HG02884 (cell line): ENCODE data around the gene CDK18.

Source experiments
- ATAC-seq: cut with Tn5 transposase; IDR thresholded peaks from one replicate; pipeline ENCODE4 v1.9.1; 2021; ENCODE audit warnings: mild to moderate bottlenecking, moderate library complexity; ENCODE audit not compliant: unreplicated experiment

CDK18 gene

DNA sequence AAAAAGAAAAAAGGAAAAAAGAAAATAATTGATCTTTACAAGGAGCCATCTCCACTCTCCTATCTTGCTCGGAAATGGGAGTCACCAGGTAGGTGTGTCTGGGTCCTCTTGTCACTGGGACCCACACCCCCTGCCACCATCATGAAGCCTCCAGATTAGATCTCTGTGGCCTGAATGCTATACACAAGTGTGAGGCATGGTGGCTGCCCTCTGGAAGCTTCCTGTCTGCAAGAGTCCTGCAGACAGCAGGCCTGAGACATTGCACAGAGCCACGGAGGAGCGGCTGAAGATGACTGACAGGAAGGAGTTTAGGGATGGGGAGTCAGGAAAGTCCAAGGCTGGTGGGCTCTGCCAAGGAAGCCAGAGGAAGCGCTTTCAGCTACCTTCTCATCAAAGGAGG lies 16.2 kb downstream of the CDK18 start:
- no peak for ATAC-seq

DNA sequence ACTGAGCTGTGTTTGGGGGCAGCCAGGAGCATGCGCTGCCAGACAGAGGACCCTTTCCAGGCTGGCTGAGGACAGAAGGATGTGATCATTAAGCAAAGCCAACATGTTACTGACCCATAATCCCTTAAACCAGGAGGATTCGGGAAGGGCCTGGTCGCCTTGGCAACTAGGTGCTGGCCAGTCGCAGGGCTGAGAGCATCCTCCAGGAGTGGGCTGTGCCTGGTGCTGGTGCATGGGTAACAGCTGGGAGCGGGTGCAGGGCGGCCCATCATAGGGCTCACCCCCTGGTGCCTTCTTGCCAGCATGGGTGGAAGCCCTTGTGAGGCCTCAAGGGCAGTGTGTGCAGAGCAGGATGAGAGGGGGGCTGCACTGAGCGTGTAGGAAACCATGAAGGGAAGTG lies 17.2 kb downstream of the CDK18 start:
- ATAC-seq, result no peak

DNA sequence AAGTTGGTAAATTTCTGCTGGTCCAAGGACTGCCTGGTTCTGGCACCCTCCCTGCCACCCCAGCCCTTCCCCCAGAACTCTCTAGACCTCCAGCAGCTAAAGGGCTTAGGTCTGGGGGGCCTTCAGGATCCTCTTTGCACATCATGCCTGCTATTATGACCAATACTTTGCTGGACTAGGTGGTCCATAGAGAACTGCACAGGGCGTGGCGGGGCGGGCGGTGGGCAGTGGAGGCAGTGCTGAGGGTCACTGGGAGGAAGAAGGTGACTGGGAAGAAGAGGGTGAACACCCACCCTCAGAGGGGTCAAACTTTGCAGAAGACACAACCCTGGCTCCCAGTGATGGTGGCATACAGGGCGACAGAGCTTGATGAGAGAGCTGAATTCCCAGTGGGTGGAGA lies 18.2 kb downstream of the CDK18 start:
- no peak for ATAC-seq

DNA sequence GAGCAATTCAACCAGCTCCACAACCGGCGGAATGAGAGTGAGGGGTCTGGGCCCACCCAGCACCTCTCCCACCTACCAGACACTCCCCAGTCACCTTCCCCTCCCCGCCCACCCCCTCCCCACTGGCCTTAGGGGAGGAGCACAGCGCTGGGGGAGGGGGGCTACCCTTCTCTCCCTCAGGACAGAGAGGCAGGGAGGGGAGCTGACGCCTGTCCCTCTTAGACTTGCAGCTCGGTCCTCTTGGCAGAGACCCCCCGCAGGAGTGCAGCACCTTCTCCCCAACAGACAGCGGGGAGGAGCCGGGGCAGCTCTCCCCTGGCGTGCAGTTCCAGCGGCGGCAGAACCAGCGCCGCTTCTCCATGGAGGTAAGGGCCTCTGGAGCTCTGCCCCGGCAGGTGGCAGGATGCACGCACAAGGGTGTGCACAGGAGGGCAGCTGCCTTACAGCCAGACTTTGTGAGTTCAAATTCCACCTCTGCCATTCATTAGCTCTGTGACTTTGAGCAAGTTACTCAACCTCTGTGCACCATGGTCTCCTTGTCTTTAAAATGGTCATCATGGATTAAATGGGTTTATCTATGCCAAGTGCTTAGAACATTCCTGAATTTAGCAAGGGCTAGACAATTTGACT lies 18.9 kb downstream of the CDK18 start:
- ATAC-seq, result no peak

DNA sequence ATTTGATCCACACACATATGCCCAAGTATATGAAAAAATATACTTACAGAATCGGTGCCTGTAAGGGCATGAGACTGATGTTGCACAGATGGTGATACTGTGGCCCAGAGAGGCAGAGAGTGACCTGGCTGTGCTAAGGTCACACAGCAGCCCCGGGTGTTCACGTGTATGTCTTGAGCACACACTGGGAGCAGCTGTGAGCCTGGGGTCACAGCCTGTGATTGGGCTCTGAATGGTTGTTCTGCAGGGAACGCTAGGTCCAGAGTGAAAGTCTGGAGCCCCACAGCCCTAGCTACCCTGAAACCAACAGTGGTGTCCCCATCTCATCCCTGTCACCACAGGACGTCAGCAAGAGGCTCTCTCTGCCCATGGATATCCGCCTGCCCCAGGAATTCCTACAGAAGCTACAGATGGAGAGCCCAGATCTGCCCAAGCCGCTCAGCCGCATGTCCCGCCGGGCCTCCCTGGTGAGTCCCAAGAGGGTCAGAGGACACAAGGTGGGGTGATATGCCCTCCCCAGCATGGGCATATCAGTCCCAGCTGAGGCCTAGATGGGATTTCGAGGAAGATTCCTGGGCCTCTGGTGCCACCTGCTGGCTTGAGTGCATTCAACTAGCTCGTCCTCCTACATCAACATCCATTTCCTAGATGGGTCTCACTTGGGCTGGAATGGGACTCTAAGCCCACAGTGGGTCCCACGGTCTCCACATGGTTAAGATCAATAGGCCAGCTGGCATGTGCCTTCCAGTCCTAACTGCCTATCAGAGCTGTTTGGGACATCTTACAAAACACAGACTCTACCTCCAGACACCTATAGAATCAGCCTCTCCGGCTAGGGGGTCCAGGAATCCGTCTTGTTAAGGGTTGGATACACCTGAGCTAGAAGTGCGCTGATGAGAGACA lies 19.7 kb downstream of the CDK18 start:
- no peak for ATAC-seq

DNA sequence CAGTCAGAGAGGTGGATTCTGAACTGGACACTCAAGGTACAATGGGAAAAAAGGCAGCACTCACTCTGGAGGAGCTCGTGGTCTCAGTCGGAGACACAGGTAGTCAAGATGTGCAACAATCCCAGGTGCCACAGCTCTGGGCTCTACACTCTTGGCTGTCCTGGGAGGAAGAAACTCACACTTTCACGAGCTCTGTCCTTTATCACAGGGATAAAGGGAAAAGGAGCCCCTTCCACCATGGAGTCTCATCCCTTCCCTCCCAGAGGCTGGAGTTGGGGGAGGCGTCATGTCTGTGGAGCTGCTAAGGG lies 20.3 kb downstream of the CDK18 start:
- ATAC-seq, result no peak

DNA sequence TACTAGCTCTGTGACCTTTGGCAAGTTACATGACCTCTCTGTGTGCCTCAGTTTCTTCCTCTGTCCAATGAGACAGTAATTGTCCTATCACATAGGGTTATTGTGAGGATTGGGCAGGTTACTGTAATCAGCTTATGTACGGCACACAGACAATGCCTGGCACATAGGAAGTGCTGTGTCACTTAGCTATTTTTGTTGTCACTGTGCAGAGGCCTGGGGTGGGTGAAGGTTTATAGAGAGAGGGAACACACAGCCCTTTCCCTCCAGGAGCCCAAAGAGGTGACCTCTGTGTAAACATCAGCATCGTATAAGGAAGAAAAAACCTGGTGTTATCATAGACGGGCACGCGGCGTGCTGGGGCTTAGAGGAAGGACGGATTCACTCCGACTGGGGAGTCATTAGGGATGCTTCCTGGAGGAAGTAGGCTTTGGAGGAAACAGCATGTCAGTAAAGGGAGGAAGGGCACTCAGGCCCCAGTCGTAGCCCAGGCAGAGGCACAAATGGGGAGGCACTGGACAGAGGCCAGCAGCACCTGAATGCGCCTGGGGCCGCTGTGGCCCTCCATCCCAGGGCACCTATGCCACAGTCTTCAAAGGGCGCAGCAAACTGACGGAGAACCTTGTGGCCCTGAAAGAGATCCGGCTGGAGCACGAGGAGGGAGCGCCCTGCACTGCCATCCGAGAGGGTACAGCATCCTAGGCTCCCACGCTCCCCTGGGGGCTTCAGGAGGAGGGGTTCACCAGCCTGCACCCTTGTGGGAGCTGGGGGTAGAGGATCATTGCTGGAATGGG lies 21.2 kb downstream of the CDK18 start:
- no peak for ATAC-seq

DNA sequence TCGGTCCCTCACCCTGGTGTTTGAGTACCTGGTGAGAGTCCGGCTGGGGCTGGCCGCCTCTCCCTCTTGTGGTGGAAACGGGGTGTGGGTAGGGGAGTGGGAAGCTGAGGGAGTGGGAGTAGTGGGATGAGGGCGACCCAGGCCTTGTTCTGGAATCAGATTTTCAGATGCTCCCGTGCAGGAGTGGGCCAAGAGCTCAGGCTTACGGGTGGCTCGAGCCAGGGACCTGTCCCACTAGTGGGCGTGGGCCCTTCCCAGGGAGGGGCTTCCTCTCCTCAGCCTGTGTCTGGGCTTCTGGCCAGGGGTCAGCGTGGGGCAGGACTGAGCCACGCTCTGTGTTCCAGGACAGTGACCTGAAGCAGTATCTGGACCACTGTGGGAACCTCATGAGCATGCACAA lies 22.0 kb downstream of the CDK18 start:
- ATAC-seq, result no peak

DNA sequence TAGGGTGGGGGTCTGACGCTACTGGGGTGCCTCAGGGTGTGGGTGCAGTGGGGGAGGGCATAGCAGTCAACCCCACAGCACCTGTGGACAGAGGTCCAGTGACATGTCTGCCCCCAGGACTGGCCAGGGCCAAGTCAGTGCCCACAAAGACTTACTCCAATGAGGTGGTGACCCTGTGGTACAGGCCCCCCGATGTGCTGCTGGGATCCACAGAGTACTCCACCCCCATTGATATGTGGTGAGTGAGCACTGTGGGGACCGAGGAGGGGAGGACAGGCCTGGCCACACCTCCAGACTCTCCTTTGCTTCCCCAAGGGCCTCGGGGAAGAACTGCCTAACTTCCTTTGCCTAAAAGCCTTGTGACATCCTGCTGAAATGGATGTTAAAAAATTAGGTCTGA lies 23.5 kb downstream of the CDK18 start:
- ATAC-seq, result no peak

DNA sequence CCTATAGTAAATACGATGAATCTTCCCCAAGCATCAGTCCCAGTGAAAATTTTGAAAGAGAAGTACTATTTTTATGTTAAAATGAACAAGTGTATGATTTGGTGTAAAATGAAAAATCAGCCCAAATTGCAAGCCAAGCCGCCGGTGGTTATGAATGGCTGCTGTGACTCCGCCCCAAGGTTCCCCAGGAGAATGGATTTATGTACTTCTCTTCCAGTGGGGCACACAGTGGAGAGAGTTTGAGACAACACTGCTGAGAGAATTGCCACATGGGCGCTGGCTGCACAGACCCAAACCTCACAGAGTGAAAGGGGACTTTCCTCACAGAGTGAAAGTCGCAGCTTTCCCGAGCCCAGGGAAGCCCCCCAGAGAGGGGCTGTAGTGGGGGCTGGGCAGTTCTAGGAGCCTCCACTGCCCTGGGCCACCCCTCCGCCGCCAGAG lies 24.0 kb downstream of the CDK18 start:
- no peak for ATAC-seq

DNA sequence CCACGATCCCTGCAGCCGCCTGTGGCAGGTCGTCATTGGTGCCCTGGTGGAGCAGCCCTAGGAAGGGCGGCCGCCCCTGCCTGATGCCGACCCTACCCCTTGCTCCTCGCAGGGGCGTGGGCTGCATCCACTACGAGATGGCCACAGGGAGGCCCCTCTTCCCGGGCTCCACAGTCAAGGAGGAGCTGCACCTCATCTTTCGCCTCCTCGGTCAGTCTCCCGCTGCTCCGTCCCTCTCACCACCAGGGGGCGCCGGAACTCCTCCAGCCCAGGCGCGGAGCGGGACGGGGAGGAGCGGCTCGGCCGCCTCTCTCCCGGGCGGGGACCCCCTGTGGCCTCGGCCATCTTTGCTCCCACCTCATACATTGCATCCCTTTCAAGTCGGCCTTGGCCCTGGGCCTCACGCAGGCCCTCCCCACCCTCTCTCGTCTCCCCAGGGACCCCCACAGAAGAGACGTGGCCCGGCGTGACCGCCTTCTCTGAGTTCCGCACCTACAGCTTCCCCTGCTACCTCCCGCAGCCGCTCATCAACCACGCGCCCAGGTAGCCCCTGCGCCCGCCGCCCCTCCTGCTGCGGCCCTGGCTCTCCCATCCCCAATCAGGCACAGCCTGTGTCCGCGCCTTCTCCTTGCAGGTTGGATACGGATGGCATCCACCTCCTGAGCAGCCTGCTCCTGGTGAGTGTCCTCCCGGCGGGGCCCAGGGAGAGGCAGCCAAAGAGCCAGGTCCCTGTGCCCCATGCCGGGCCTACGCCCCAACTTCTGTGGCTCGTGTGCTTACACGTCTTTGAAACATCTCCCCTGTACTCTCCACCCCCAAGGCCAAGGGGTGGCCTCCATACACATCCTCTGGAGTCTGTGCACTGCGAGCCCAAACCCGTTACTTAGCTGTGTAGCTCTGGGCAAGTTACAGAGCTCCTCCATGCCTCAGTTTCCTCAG lies 24.7 kb downstream of the CDK18 start:
- ATAC-seq, result no peak

DNA sequence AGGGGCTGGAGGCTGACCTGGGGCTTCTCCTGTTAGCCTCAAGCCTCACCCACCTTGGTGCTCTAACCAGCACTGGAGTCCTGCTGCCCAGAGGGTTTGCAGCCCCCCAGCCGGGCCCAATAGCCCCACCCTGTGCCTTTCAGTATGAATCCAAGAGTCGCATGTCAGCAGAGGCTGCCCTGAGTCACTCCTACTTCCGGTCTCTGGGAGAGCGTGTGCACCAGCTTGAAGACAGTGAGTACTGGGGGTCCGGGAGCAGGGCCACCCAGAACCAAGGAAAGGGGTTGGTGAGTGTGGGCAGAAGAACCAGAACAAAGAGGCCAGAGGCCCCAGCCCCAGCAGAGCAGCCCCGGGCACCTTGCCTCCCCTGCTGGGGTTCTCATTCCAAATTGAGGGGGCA lies 25.6 kb downstream of the CDK18 start:
- no peak for ATAC-seq

DNA sequence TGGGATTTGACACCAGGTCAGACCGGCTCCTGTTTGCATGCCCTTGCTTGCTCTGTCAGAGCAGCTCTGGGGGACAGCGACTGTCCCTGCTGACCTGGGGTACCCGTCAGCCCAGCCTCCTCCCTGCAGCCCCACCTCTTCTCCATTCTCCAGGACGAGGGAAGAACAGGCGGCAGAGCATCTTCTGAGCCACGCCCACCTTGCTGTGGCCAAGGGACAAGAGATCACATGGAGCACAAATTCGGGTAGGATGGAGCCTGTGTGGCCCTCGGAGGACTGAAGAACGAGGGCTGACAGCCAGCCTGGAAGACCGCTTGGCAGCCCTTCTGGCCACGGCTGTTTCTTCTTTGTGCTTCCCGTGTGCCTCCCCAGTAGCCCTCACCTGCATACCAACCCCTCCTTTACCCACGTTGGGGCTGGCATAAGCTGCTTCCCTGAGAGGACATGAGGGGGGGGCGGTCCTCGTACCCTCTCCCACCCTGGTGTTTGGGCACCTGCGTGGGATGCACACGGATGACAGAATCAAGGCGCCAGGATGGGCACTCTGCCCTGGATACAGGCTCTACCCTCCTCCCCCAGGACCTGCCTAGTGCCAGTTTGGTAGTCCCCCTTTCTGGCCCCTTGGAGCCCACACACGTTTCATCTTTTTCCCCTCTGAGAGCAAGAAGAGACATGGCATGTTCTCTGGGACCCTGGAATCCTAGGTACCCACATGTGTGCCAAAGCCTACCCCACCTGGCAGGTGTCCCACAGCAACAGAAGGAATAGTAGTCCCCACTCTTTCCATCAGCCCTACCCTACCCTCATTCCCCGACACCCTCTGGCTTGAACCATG lies 26.9 kb downstream of the CDK18 start:
- no peak for ATAC-seq

DNA sequence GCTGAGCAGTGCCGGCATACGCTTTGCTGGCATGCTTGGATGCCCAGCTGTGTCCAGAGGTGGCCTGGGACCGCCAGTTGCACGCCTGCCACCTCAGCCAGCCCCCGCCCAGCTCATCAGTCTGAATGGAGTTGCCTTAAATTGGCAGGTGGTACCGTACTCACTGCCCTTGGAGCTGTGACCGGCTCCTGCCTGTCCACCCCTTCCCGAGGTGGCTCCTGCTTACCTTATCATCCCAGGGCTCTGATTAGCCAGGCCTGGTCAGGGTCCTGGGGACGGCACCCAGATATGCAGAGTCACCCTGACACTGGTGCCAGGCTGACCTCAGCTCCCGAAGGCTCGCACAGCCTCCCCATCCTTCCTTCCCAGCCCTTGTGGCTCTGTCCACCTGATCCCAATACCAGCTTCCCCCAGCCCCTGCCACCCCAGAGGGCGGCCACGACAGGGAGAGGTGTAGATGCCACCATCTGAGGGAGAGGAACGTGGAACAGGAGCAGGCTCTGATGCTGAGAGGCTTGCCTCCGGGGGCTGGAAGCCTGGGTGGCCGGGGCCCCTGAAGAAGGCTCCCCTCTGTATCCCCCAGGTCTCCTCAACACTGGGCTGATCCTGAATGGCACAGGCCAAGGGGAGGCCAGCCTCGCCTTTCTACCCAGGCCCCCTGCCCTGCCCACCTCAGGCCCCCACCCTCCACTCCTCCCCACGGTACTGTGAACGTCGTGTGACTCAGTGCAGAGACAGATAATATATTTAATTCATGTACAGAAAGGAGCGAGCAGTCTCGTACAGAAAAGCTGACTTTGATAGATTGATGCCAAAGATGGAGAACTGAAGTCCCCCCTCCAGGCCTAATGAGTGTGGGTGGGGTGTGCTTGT lies 27.8 kb downstream of the CDK18 start:
- ATAC-seq, result no peak

DNA sequence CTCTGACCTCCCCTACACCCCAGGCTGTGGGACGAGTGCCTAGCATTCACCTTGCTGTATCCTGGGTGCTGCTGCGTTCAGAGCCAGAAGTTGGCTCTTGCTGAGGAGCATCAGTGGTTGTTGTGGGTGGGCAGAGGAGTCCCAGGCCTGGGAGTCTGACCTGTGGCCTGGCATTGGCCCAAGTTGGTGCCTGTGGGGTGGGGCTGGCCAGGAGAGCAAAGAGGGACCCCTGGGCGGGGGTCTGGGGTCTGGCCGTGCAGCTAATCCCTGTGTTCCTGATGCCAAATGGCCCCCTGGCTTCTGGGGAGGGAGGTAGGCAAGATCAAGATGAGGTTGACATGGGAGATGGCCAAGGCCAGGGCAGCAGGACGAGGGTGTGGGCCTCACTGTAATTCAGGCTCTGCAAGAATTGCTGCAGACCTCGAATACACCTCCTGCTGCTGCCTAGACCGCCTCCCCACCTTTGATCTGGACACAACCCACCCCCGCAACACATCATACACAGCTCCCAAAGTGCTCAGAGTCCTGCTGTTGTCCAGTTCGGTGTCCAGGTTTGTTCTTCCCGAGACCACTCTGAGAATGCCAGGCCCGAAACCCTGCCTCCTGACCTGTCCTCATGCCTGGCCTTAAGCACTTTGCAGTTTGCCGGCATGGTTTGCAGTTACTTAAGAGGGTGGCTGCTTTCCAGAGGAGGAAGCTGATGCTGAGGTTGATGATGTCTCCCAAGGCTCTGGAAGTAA lies 28.7 kb downstream of the CDK18 start:
- ATAC-seq, result no peak

DNA sequence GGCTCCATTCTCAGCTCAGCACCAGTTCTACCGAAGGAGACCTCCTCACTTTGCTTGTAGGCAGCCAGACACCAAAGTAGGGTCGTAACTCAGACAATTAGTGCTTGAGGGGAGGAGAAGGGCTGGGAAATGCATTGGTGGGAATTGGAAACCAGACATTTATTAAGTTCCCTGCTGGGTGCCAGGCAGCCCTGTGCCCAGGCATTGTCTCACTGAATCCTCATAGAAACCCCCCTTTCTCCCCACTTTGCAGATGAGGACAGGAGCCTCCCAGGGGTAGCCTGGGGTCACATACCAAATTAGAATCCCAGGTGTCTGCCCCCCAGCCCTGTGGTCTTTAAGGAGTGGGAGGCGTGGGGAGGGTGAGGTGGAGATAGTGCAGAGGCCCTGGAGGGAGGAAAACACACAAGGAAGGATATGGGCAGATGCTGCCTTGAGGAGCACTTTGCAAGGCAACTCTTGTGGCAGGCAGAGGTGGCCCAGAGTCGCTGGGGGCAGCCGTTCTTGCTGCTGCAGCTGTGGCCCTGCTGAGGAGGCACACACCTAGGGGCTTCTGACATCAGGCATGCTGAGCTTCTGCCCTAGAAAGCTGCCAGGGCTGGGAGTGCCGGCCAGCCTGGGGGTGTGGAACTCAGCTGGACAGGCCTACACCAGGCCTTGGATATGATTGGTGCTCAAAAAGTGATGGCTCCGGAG lies 29.4 kb downstream of the CDK18 start:
- no peak for ATAC-seq

DNA sequence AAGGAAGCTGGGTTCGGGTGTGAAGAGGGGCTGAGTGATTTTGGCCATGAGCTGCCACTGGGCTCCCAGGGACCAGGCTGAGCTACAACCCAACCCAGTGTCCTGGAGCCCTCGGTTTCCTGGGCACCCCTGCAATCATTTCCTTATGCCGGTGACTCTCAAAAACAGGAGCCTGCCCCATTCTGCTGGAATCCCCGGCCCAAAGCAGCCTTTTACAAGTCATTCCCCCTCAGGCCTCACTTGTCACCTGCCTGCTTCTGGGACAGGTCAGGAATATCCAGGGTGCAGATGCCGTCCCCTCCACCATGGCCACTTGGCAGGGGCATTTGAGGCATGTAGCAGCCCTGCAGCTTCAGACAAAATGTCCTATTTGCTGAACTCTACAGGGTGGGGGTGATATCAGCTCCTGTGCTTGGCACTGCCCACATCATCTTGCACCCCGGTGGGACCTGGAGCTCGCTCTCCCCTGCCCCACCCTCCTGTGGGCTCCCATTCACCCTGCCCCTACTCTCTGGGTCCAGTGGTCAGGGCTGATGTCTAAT lies 30.0 kb downstream of the CDK18 start:
- ATAC-seq, result no peak
